ENCODE data around the gene MT3. TPM values are rescaled to one million over a fixed set of nuclear protein-coding genes. Genes with fewer than 3 reads are reported as not detected.

MT3 gene
- total and polyA plus RNA-seq, 2 of the 8 experiments (the other 6 are each of a cell fraction or from before 2014, with no cell fraction given) = 0.17 TPM; not detected in 1

DNA sequence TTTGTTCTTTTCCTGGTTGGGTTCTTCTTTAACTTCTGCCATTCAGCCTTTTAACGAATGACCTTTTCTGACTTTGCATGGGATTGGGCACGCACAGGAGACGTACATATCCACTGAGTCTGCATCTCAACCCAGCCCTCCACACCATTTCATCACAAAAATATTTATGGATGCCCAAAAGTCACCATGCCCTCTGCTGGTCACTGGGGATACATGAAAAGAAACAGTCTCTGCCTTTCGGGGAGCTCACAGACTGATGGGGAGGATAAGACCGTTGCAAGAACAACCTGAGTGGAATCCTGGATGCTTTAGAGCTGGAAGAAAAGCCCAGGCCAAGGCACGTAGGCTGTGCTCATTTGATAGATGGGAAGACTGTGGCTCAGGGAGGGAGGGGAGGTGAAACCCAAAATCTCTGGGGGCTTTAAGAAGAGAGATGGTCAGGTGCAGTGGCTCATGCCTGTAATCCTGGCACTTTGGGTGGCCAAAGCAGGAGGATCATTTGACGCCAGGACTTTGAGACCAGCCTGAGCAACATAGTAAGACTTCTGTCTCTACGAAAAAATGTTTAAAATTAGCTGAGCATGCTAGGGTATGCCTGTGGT is 11.2 kb downstream of the MT3 start:
- Histone ChIP-seq H3K9ac (replicated peaks in 1 of 4; ENCODE audit: extremely low read depth in 1 of 4, low read depth in 3 of 4, low read length in 3 of 4) (no peak overlapping the region), H2AFZ (ENCODE audit: low read length) (no peak overlapping the region), H3K23ac (ENCODE audit: insufficient read length) (no peak overlapping the region), H2AK5ac (ENCODE audit: low read depth, low read length) (no peak overlapping the region), H3K79me2 (ENCODE audit: control insufficient read depth in 1 of 2, insufficient read depth in 2 of 2, low read length in 2 of 2) (no peaks in the 10 kb centered on the region), H2BK120ac (replicated peaks; ENCODE audit: low read depth, low read length) (no peak overlapping the region), H3K4ac (replicated peaks; ENCODE audit: insufficient read length, low read depth, low read length) (no peak overlapping the region), H3K4me2 (ENCODE audit: insufficient read depth in 1 of 2, low read depth in 2 of 2, low read length in 2 of 2) (no peak overlapping the region), H3K14ac (ENCODE audit: insufficient read length) (no peak overlapping the region), H3K4me3 (ENCODE audit: extremely low read depth in 1 of 4, insufficient read depth in 2 of 4, low read depth in 3 of 4, low read length in 4 of 4) (no peak overlapping the region), H3K56ac (replicated peaks; ENCODE audit: insufficient read length, low read depth, low read length) (no peak overlapping the region), H4K20me1 (replicated peaks in 1 of 2; ENCODE audit: control insufficient read depth in 1 of 2, insufficient read depth in 2 of 2, low read length in 2 of 2) (peaks cover 0 to 2% of the 10 kb centered on the region in 2 experiments), H3K4me1 (replicated peaks in 1 of 4; ENCODE audit: control insufficient read depth in 3 of 4, insufficient read depth in 4 of 4, low read length in 3 of 4) (no peaks in the 10 kb centered on the region), H2BK20ac (ENCODE audit: low read length) (no peak overlapping the region), H2BK15ac (ENCODE audit: low read length) (no peak overlapping the region), H3K27ac (ENCODE audit: low read depth, low read length) (no peak overlapping the region), H3K9me3 (ENCODE audit: insufficient read depth in 2 of 2, low read depth in 1 of 2, low read length in 1 of 2) (no peaks in the 10 kb centered on the region), H4K91ac (replicated peaks; ENCODE audit: insufficient read length, low read length) (no peak overlapping the region), H3K23me2 (ENCODE audit: low read depth, low read length) (no peaks in the 10 kb centered on the region), H2BK12ac (ENCODE audit: low read depth, low read length) (no peak overlapping the region), H3K27me3 (replicated peaks in 1 of 4; ENCODE audit: control insufficient read depth in 3 of 4, extremely low read depth in 1 of 4, insufficient read depth in 3 of 4, low read length in 3 of 4) (peaks cover 0 to under 1% (median 0%) of the 10 kb centered on the region in 4 experiments; a peak in 1 of 7 replicates), H3K36me3 (ENCODE audit: control insufficient read depth in 2 of 4, insufficient read depth in 4 of 4, low read length in 3 of 4) (no peaks in the 10 kb centered on the region), H2BK5ac (ENCODE audit: low read depth, low read length) (no peak overlapping the region), H4K8ac (ENCODE audit: extremely low read depth, insufficient read depth, low read length) (no peak overlapping the region), H3K18ac (ENCODE audit: extremely low read depth, low read length) (no peak overlapping the region), H4K5ac (ENCODE audit: insufficient read length, low read depth, low read length) (no peak overlapping the region), H3K79me1 (ENCODE audit: low read depth, low read length) (no peaks in the 10 kb centered on the region)
- WGBS, 2 experiments (ENCODE audit: extremely low coverage in 1 of 2, insufficient coverage in 1 of 2, insufficient read length in 1 of 2, insufficient replicate concordance in 2 of 2, low coverage in 1 of 2, low lambda C conversion rate in 2 of 2, missing lambda C conversion rate in 1 of 2) = 57% methylated on average over 8 of the region's 8 CpGs; no CpG with 5 or more reads in 1 of the 2 experiments
- ChIA-PET POLR2A (ENCODE audit: partially characterized antibody) (interaction anchor here (0.6 to 0.9 kb wide), 3 partner anchors 23 to 502 kb away, joined by 3 read pairs; no protein-coding TSS in a partner anchor), CTCF (ENCODE audit: partially characterized antibody) (interaction anchor here (0.6 to 9.2 kb wide), 47 partner anchors 9 to 366 kb away, joined by 3 to 85 read pairs (median 4); partner anchors contain the start of genes MT1A, MT1F, MT1G and MT3)
- DNase-seq (ENCODE audit: low read depth in 1 of 2, low spot score in 2 of 2) (no peak), FAIRE-seq (peak; percentile 63)
- TF ChIP-seq CHD1 (IDR thresholded peaks at IDR 0.05; ENCODE audit: low read depth, low read length) (no peak), ASH2L (IDR thresholded peaks at IDR 0.05; ENCODE audit: low read length) (no peak), POU5F1 (IDR thresholded peaks at IDR 0.05; ENCODE audit: low read depth, low read length) (no peak), YY1 (IDR thresholded peaks at IDR 0.05; ENCODE audit: low read depth, low read length) (no peak), TBP (IDR thresholded peaks at IDR 0.05; ENCODE audit: low read depth, low read length) (no peak), RAD21 (IDR thresholded peaks at IDR 0.05 in 1 of 2, conservative IDR thresholded peaks at IDR 0.05 in 1 of 2; ENCODE audit: low read depth in 2 of 2, low read length in 2 of 2) (peak; percentile 52 to 57), SRF (IDR thresholded peaks at IDR 0.05; ENCODE audit: low read depth, low read length) (no peak), CTCF (IDR thresholded peaks at IDR 0.05; ENCODE audit: control extremely low read depth in 1 of 3, insufficient read depth in 1 of 3, low read depth in 1 of 3, low read length in 3 of 3) (peak; percentile 34 to 66 (median 58))

All from H1 (cell line).